ENCODE results near the gene CDH26.
A peak's percentile ranks its signal among the peaks of the same experiment; 100 is the strongest.

The CDH26 gene

GRCh38 chr20:59940956-59941294 is 17.3 kb upstream of the CDH26 start:
- Histone ChIP-seq H3K27ac (ENCODE audit: low read length) (peak overlapping the region; percentile 96), H3K4me1 (ENCODE audit: control insufficient read depth, insufficient read depth, low read length) (peaks cover 28% of the 10 kb centered on the region), H3K9me3 (ENCODE audit: control insufficient read depth in 2 of 2, low read length in 2 of 2) (no peaks in the 10 kb centered on the region), H3K36me3 (ENCODE audit: control insufficient read depth in 2 of 2, insufficient read depth in 2 of 2, low read length in 2 of 2) (peaks cover 6 to 19% of the 10 kb centered on the region in 2 donors), H3K4me3 (ENCODE audit: low read length in 2 of 2) (peak overlapping the region; percentile 95 to 98), H3K9ac (ENCODE audit: low read length in 2 of 2) (peak overlapping the region; percentile 94 to 95), H3K27me3 (ENCODE audit: control insufficient read depth in 1 of 2, insufficient read depth in 2 of 2, low read length in 2 of 2) (no peaks in the 10 kb centered on the region)

DNA sequence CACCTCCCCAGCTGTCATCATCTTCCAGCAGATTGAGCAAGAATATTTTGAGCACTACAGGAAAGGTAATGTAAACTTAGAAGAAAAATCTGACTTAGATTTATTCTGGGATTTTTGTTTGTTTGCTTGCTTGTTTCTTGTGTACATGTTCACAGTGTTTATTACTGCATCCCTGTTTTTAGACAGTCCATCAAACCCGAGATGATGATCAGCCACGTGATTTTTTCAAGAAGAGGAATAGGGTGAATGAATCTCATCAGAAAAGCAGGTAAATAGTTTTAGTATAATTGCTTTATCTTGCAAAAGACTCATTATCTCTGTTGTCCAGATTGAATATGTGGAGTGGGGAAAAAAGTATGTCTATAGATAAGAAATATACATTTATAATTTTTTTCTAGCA is 16.0 kb upstream of the CDH26 start:
- Histone ChIP-seq H3K9me3 (ENCODE audit: control insufficient read depth in 2 of 2, low read length in 2 of 2) (no peaks in the 10 kb centered on the region), H3K27ac (ENCODE audit: low read length) (no peak overlapping the region), H3K4me1 (ENCODE audit: control insufficient read depth, insufficient read depth, low read length) (peaks cover 28% of the 10 kb centered on the region), H3K9ac (ENCODE audit: low read length in 2 of 2) (no peak overlapping the region), H3K27me3 (ENCODE audit: control insufficient read depth in 1 of 2, insufficient read depth in 2 of 2, low read length in 2 of 2) (no peaks in the 10 kb centered on the region), H3K36me3 (ENCODE audit: control insufficient read depth in 2 of 2, insufficient read depth in 2 of 2, low read length in 2 of 2) (peaks cover 6 to 19% of the 10 kb centered on the region in 2 donors), H3K4me3 (ENCODE audit: low read length in 2 of 2) (no peak overlapping the region)

DNA sequence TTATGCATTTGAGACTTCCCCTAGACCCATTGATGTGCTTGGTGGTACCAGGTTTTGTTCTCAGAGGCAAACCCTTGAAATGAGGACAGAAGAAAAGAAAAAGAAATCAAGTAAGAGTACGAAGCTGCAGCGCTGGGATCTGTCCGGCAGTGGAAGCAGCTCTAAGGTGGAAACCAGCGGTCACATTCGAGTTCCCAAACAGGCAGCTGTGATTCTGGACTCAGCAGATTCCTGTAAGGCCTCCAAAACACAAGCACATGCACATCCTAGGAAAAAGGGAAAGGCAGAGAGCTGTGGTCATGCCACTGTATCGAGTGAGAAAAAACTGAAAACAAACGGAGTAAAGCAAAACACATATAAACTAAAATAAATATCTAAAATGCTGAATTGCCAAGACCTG is 13.5 kb upstream of the CDH26 start:
- Histone ChIP-seq H3K4me1 (ENCODE audit: control insufficient read depth, insufficient read depth, low read length) (peaks cover 10% of the 10 kb centered on the region), H3K4me3 (ENCODE audit: low read length in 2 of 2) (no peak overlapping the region), H3K9ac (ENCODE audit: low read length in 2 of 2) (no peak overlapping the region), H3K36me3 (ENCODE audit: control insufficient read depth in 2 of 2, insufficient read depth in 2 of 2, low read length in 2 of 2) (peaks cover 6 to 19% of the 10 kb centered on the region in 2 donors), H3K9me3 (ENCODE audit: control insufficient read depth in 2 of 2, low read length in 2 of 2) (no peaks in the 10 kb centered on the region), H3K27me3 (ENCODE audit: control insufficient read depth in 1 of 2, insufficient read depth in 2 of 2, low read length in 2 of 2) (no peaks in the 10 kb centered on the region), H3K27ac (ENCODE audit: low read length) (no peak overlapping the region)

GRCh38 chr20:59945175-59945574 is 13.0 kb upstream of the CDH26 start:
- peaks cover 10% of the 10 kb centered on the region for H3K4me1 ChIP-seq (ENCODE audit: control insufficient read depth, insufficient read depth, low read length)
- H3K27me3 ChIP-seq (ENCODE audit: control insufficient read depth in 1 of 2, insufficient read depth in 2 of 2, low read length in 2 of 2) = no peaks in the 10 kb centered on the region
- H3K4me3 ChIP-seq (ENCODE audit: low read length in 2 of 2) = no peak overlapping the region
- no peak overlapping the region for H3K27ac ChIP-seq (ENCODE audit: low read length)
- no peak overlapping the region for H3K9ac ChIP-seq (ENCODE audit: low read length in 2 of 2)
- no peaks in the 10 kb centered on the region for H3K9me3 ChIP-seq (ENCODE audit: control insufficient read depth in 2 of 2, low read length in 2 of 2)
- H3K36me3 ChIP-seq (ENCODE audit: control insufficient read depth in 2 of 2, insufficient read depth in 2 of 2, low read length in 2 of 2) = peaks cover 6 to 19% of the 10 kb centered on the region in 2 donors

- H3K27me3 ChIP-seq (ENCODE audit: control insufficient read depth in 1 of 2, insufficient read depth in 2 of 2, low read length in 2 of 2) = no peaks in the 10 kb centered on the region
- peaks cover 6 to 19% of the 10 kb centered on the region in 2 donors for H3K36me3 ChIP-seq (ENCODE audit: control insufficient read depth in 2 of 2, insufficient read depth in 2 of 2, low read length in 2 of 2)
- no peak overlapping the region for H3K9ac ChIP-seq (ENCODE audit: low read length in 2 of 2)
- peaks cover 10% of the 10 kb centered on the region for H3K4me1 ChIP-seq (ENCODE audit: control insufficient read depth, insufficient read depth, low read length)
- no peak overlapping the region for H3K27ac ChIP-seq (ENCODE audit: low read length)
- H3K4me3 ChIP-seq (ENCODE audit: low read length in 2 of 2) = no peak overlapping the region
- H3K9me3 ChIP-seq (ENCODE audit: control insufficient read depth in 2 of 2, low read length in 2 of 2) = no peaks in the 10 kb centered on the region
Observed at GRCh38 chr20:59945731-59946130, 12.5 kb upstream of the CDH26 start.

- Histone ChIP-seq H3K4me1 (ENCODE audit: control insufficient read depth, insufficient read depth, low read length) (no peaks in the 10 kb centered on the region), H3K9ac (ENCODE audit: low read length in 2 of 2) (no peak overlapping the region), H3K27me3 (ENCODE audit: control insufficient read depth in 1 of 2, insufficient read depth in 2 of 2, low read length in 2 of 2) (no peaks in the 10 kb centered on the region), H3K36me3 (ENCODE audit: control insufficient read depth in 2 of 2, insufficient read depth in 2 of 2, low read length in 2 of 2) (peaks cover 9 to 19% of the 10 kb centered on the region in 2 donors), H3K9me3 (ENCODE audit: control insufficient read depth in 2 of 2, low read length in 2 of 2) (no peaks in the 10 kb centered on the region), H3K27ac (ENCODE audit: low read length) (no peak overlapping the region), H3K4me3 (ENCODE audit: low read length in 2 of 2) (no peak overlapping the region)
Observed at GRCh38 chr20:59947376-59947775, 10.8 kb upstream of the CDH26 start.

- Histone ChIP-seq H3K9ac (ENCODE audit: low read length in 2 of 2) (no peak overlapping the region), H3K27me3 (ENCODE audit: control insufficient read depth in 1 of 2, insufficient read depth in 2 of 2, low read length in 2 of 2) (no peaks in the 10 kb centered on the region), H3K36me3 (ENCODE audit: control insufficient read depth in 2 of 2, insufficient read depth in 2 of 2, low read length in 2 of 2) (peaks cover 9 to 12% of the 10 kb centered on the region in 2 donors), H3K4me1 (ENCODE audit: control insufficient read depth, insufficient read depth, low read length) (no peaks in the 10 kb centered on the region), H3K27ac (ENCODE audit: low read length) (no peak overlapping the region), H3K4me3 (ENCODE audit: low read length in 2 of 2) (no peak overlapping the region), H3K9me3 (ENCODE audit: control insufficient read depth in 2 of 2, low read length in 2 of 2) (no peaks in the 10 kb centered on the region)
Observed at GRCh38 chr20:59948212-59948611, 10.0 kb upstream of the CDH26 start.

GRCh38 chr20:59948828-59949720 is 9.1 kb upstream of the CDH26 start:
- no peak overlapping the region for H3K9ac ChIP-seq (ENCODE audit: low read length in 2 of 2)
- H3K27ac ChIP-seq (ENCODE audit: low read length) = no peak overlapping the region
- no peak overlapping the region for H3K4me3 ChIP-seq (ENCODE audit: low read length in 2 of 2)
- H3K36me3 ChIP-seq (ENCODE audit: control insufficient read depth in 2 of 2, insufficient read depth in 2 of 2, low read length in 2 of 2) = peaks cover 6 to 8% of the 10 kb centered on the region in 2 donors
- no peaks in the 10 kb centered on the region for H3K9me3 ChIP-seq (ENCODE audit: control insufficient read depth in 2 of 2, low read length in 2 of 2)
- H3K27me3 ChIP-seq (ENCODE audit: control insufficient read depth in 1 of 2, insufficient read depth in 2 of 2, low read length in 2 of 2) = no peaks in the 10 kb centered on the region
- no peaks in the 10 kb centered on the region for H3K4me1 ChIP-seq (ENCODE audit: control insufficient read depth, insufficient read depth, low read length)

GRCh38 chr20:59949911-59950310 is 8.3 kb upstream of the CDH26 start:
- no peaks in the 10 kb centered on the region for H3K9me3 ChIP-seq (ENCODE audit: control insufficient read depth in 2 of 2, low read length in 2 of 2)
- peaks cover 0 to 4% of the 10 kb centered on the region in 2 donors for H3K36me3 ChIP-seq (ENCODE audit: control insufficient read depth in 2 of 2, insufficient read depth in 2 of 2, low read length in 2 of 2)
- no peaks in the 10 kb centered on the region for H3K27me3 ChIP-seq (ENCODE audit: control insufficient read depth in 1 of 2, insufficient read depth in 2 of 2, low read length in 2 of 2)
- no peak overlapping the region for H3K4me3 ChIP-seq (ENCODE audit: low read length in 2 of 2)
- no peak overlapping the region for H3K9ac ChIP-seq (ENCODE audit: low read length in 2 of 2)
- H3K4me1 ChIP-seq (ENCODE audit: control insufficient read depth, insufficient read depth, low read length) = no peaks in the 10 kb centered on the region
- no peak overlapping the region for H3K27ac ChIP-seq (ENCODE audit: low read length)

GRCh38 chr20:59954718-59955117 is 3.5 kb upstream of the CDH26 start:
- Histone ChIP-seq H3K36me3 (ENCODE audit: control insufficient read depth in 2 of 2, insufficient read depth in 2 of 2, low read length in 2 of 2) (peaks cover 0 to 7% of the 10 kb centered on the region in 2 donors), H3K4me1 (ENCODE audit: control insufficient read depth, insufficient read depth, low read length) (no peaks in the 10 kb centered on the region), H3K9ac (ENCODE audit: low read length in 2 of 2) (no peak overlapping the region), H3K27me3 (ENCODE audit: control insufficient read depth in 1 of 2, insufficient read depth in 2 of 2, low read length in 2 of 2) (no peaks in the 10 kb centered on the region), H3K27ac (ENCODE audit: low read length) (no peak overlapping the region), H3K4me3 (ENCODE audit: low read length in 2 of 2) (no peak overlapping the region), H3K9me3 (ENCODE audit: control insufficient read depth in 2 of 2, low read length in 2 of 2) (no peaks in the 10 kb centered on the region)

GRCh38 chr20:59955131-59955796 is 3.0 kb upstream of the CDH26 start:
- Histone ChIP-seq H3K27me3 (ENCODE audit: control insufficient read depth in 1 of 2, insufficient read depth in 2 of 2, low read length in 2 of 2) (no peaks in the 10 kb centered on the region), H3K27ac (ENCODE audit: low read length) (no peak overlapping the region), H3K9me3 (ENCODE audit: control insufficient read depth in 2 of 2, low read length in 2 of 2) (no peaks in the 10 kb centered on the region), H3K36me3 (ENCODE audit: control insufficient read depth in 2 of 2, insufficient read depth in 2 of 2, low read length in 2 of 2) (peaks cover 0 to 7% of the 10 kb centered on the region in 2 donors), H3K9ac (ENCODE audit: low read length in 2 of 2) (no peak overlapping the region), H3K4me1 (ENCODE audit: control insufficient read depth, insufficient read depth, low read length) (no peaks in the 10 kb centered on the region), H3K4me3 (ENCODE audit: low read length in 2 of 2) (no peak overlapping the region)

Measured in stomach smooth muscle (tissue), 2 donors.